ENCODE measurements around the gene CYP2A6.
"Not testable (repeated sequence)": the region's sequence is repeated elsewhere in the genome, so short reads cannot be mapped to it uniquely, and the experiment has no call there.

The CYP2A6 gene

DNA sequence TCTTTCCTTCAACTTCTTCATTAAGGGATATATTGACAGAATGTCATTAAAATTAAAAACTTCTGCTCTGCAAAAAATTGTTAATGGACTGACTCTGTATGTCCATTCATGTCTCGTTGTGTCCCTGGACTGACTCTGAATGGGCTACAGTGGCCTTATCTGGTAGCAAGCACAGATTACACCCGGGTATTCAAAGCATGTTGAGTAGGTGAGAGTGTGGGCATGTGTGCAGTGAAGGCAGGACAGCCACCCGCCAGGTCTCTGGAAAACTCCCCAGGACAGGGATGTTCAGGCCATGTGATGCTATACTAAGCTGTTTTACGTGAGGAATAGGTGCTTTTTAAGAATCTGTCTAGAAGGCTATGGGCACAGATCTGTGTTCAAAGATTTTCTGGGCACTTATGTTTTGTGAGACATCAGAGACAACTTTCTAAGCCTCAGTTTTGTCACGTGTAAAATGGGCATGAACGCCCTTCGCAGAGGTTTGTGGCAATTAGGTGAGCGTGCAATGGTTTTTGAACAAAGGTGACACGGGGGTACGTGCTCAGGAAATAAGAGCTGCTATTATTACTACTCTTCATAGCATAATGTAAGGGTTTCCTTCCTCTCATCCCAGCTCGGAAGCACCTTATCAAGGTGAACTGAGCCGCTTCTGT is 7.1 kb downstream of the CYP2A6 start:
- not testable (repeated sequence) for DNase-seq

GRCh38 chr19:40842012-40842411 is 8.2 kb downstream of the CYP2A6 start:
- DNase-seq = not testable (repeated sequence)

DNA sequence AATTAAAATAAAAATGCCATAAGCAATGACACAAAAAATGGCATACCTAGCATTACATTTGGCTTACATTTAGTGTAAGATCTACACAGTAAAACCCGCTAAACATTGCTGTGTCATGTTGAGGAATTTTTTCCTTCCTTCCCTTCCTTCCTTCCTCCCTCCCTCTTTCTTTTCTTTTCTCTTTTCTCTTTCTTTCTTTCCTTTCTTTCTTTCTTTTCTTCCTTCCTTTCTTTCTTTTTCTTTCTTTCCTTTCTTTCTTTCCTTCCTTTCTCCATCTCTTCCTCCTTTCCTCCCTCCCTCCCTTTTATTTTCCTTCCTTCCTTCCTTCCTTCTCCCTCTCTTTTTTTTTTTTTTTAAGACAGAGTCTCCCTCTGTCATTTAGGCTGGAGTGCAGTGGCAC is 11.8 kb downstream of the CYP2A6 start:
- DNase-seq = not testable (repeated sequence)

- no peak for DNase-seq
Observed at GRCh38 chr19:40836754-40837429, 13.4 kb downstream of the CYP2A6 start.

GRCh38 chr19:40833728-40834533 is 16.3 kb downstream of the CYP2A6 start:
- DNase-seq = not testable (repeated sequence)

DNA sequence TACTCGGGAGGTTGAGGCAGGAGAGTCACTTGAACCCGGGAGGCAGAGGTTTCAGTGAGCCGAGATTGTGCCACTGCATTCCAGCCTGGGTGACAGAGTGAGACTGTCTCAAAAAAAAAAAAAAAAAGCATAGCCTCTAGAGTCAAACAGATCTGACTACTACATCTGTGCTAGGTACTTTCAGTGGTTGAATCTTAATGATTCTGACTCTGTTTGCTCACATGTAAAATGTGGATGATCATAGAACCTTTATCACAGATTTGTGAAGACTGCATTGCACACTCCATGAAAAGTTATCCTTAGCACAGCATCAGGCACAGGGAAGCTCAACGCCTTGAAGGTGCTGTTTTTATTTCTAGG is 17.8 kb downstream of the CYP2A6 start:
- not testable (repeated sequence) for DNase-seq

DNA sequence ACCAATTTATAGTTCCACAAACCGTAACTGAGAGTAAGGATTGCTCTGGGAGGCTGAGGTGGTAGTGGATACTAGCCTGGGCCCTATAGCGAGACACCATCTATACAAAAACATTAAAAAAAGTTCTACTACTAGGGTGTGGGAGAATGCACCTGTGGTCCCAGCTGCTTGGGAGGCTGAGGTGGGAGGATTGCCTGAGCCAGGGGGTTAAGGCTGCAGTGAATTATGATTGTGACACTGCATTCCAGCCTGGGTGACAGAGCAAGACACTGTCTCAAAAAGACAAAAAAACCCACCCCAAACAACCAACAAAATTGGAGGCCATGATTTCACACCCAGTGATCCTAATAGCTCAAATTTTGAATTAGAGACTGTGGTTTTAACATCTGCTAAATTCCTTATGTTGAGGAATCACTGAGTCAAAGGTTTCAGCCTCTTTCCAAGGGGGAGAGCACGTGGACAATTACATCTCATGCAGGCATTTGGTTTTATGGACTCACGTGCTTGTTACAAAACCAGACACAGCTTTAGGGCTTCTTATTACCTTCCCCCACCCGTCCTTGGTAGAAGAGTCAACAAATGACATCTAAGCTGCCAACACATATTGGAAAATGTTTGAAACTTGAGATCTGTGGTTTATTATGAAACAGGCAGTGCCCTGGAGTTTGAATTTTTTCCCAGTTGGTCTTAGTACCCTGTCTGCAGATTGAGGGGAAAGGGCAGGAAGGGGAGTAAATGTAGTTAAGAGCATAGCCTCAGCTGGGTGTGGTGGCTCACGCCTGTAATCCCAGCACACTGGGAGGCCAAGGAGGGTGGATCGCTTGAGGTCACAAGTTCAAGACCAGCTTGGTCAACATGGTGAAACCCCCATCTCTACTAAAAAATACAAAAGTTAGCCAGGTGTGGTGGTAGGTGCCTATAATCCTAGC is 18.5 kb downstream of the CYP2A6 start:
- DNase-seq = no peak

DNA sequence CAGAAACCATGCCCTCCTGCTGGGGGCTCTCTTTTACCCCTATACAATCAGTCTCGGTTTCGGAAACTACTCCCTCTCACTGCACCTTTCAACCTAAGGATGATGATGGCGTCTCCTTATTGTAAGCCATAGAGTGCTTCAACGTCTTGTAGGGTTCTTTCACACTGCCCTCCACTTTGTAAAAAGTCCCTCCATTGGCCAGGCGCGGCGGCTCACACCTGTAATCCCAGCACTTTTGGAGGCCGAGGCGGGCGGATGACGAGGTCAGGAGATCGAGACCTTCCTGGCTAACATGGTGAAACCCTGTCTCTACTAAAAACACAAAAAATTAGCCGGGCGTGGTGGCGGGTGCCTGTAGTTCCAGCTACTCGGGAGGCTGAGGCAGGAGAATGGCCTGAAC is 19.5 kb downstream of the CYP2A6 start:
- not testable (repeated sequence) for DNase-seq

- no peak for DNase-seq
Observed at GRCh38 chr19:40829205-40829604, 21.0 kb downstream of the CYP2A6 start.

DNA sequence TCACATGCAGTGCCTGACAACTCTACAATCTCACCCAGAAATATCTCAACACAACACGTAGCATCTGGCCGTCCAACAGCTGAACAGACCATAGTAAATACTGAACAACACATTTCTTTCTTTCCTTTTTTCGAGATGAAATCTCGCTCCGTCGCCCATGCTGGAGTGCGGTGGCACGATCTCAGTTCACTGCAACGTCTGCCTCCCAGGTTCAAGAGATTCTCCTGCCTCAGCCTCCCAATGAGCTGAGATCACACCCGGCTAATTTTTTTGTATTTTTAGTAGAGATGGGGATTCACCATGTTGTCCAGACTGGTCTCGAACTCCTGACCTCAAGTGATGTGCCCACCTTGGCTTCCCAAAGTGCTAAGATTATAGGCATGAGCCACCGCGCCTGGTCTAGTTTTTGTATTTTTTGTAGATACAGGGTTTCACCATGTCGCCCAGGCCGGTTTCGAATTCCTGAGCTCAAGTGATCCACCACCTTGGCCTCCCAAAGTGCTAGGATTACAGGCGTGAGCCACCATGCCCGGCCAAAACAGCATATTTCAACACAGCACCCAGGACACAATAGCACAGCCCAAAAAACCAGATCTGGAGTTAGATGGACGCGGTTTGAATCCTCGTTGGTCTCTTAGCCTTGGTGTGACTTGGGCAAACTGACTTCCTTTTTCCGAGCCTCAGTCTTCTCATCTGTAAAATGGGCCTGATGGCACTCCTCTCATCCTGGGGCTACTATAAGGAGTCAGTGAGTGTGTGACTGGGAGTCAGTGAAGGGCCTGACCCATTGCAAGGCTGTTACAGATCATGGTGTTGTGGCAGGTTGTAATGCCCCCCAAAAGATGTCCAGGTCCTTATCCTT is 22.6 kb downstream of the CYP2A6 start:
- DNase-seq = no peak

DNA sequence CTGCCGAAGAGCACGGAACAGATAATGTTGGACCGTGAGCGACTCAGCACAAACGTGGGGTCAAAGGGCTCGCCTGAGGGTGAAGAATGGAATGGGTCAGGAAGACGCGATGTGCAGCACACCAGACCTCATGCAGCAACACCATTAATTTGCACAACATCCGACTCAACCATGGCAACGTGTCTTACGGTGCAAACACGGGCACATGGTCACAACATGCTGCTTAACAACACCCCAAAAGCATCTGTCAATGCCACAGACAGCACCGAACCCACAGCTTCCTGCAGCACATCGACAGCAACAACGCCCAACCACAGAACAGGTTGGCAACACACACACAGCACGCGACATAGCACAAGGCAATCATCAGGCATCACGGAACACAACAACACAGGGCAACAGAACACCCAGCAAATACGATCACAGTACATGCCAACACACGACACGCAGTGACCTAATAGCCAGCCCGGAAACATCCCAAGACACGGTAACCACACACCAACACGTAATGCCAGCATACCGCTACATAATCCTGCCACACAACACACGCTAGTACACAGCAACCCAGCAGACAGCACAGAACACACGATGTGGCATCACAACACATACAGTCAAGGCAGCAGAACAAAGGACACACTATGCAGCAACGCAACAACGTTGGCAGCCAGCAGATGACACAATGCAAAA is 23.4 kb downstream of the CYP2A6 start:
- peak; percentile 42 for DNase-seq

DNA sequence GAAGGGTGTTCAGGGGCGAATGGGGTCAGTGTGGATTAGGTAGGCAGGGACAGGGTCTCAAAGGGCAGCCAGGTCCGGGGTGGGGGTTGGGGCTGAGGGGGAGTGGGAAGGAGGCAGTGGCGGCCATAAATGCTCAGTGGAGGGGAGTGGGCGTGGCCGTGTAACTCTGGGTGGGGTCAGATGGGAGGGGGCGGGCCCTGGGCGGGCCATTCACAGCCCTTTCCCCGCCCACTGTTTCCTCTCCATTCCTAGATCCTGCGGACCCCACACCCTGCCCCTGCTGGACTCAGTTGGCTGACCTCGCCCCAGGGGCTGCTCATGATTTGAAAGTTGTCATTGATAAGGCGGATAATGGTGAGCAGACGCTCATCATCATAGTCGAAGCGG is 23.9 kb downstream of the CYP2A6 start:
- DNase-seq = not testable (repeated sequence)

DNA sequence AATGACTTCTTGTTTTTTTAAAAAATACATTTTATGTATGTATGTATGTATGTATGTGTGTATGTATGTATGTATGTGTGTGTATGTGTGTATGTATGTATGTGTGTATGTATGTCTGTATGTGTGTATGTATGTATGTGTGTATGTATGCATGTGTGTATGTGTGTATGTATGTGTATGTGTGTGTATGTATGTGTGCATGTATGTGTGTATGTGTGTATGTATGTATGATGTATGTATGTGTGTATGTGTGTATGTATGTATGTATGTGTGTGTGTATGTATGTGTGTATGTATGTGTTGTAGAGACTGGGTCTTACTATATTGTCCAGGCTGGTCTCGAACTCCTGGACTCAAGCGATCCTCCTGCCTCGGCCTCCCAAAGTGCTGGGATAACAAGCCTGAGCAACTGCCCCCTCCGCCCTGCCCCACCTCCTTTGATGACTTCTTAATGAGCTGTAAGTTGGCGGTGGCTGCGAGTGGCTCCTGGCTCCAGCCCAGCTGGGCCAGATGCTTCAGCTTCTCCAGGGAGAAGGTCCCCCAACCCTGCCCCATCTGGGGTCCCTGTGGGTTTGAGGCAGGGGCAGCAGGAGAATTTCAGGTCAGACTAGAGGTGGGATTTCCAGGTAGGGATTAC is 24.7 kb downstream of the CYP2A6 start:
- not testable (repeated sequence) for DNase-seq

GRCh38 chr19:40824916-40825315 is 25.3 kb downstream of the CYP2A6 start:
- DNase-seq = not testable (repeated sequence)

DNA sequence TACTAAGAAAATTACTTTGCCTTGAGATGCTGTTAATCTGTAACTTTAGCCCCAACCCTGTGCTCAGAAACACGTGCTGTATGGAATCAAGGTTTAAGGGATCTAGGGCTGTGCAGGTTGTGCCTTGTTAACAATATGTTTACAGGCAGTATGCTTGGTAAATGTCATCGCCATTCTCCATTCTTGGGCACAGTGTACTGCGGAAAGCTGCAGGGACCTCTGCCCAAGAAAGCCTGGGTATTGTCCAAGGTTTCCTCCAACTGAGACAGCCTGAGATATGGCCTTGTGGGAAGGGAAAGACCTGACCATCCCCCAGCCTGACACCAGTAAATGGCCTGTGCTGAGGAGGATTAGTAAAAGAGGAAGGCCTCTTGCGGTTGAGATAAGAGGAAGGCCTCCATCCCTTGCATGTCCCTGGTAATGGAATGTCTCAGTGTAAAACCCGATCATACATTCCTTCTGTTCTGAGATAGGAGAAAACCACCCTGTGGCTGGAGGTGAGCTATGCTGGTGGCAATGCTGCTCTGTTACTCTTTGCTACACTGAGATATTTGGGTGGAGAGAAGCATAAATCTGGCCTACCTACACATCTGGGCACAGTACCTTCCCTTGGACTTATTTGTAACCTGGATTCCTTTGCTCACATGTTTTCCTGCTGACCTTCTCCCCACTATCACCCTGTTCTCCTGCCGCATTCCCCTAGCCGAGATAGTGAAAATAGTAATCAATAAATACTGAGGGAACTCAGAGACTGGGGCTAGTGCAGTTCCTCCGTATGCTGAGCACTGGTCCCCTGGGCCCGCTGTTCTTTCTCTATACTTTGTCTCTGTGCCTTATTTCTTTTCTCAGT is 27.3 kb downstream of the CYP2A6 start:
- not testable (repeated sequence) for DNase-seq

- DNase-seq = no peak
Observed at GRCh38 chr19:40822161-40822560, 28.1 kb downstream of the CYP2A6 start.

DNA sequence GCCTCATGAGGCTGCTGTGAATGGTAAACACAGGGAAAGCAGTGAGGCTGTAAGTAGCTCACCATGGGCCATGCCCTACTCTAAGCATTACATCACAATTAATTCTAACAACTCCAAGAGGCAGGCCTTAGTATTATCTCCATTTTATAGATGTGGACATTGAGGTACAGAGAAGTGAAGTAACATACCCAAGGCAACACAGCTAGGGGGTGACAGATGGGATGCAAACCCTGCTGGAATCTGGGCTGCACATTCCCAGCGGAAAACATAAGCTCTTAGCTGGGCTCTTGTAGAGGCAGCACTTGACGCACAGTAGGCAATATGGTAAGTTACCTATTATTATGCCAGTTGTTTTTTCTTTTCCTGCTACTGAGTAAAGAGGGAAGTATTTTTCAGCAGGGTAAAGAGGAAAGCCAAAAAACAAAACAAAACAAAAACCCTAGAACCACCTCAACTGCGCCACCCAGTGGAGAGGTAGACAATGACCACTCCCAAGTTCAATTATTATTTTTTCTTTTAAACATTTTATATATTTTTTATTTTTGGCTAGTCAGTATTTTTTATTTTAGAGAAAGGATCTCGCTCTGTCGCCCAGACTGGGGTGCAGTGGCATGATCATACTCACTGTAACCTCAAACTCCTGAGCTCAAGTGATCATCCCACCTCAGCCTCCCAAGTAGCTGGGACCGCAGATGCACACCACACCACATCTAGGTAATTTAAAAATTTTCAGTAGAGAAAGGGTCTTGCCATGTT is 30.6 kb downstream of the CYP2A6 start:
- peak; percentile 69 for DNase-seq

- DNase-seq = peak; percentile 85
Observed at GRCh38 chr19:40818480-40819399, 31.5 kb downstream of the CYP2A6 start.
